IMR-90 (cell line): ENCODE measurements around the gene RAB8B. TPM values are rescaled to one million over a fixed set of nuclear protein-coding genes. Genes with fewer than 3 reads are reported as not detected.

Experiments
- ATAC-seq: fragments of 200-7000 bp; cut with Tn5 transposase; 2 replicates; pipeline ENCODE4 v1.9.1; 2020; ENCODE audit warnings: low read depth, mild to moderate bottlenecking, moderate library complexity
- BruUV-seq: library from RNA; stranded (reverse); fragments of 400-500 nt; replicated peaks from 2 replicates; lab custom pipeline; 2021; lab: Mats Ljungman, UMichigan
- CTCF ChIA-PET: fragments of 300-600 bp; formaldehyde crosslinking; extraction: SDS; loops from one replicate; lab custom pipeline; 2021; ENCODE audit warnings: antibody characterized with exemption; lab: Yijun Ruan, JAX
- POLR2A ChIA-PET: fragments of 300-600 bp; sonication (Branson Sonifier 250); formaldehyde crosslinking; loops from one replicate; lab custom pipeline; 2022; ENCODE audit warnings: antibody characterized with exemption; ENCODE audit not compliant: unreplicated experiment; lab: Charles Lee
- DNase-seq: peaks from one replicate; pipeline ENCODE4 v3.0.0; 2013
- H2AFZ ChIP-seq: replicated peaks from 2 replicates; pipeline ENCODE3; 2013; ENCODE audit warnings: low read length, mild to moderate bottlenecking; ENCODE audit not compliant: poor library complexity
- H2AK5ac ChIP-seq: 2 replicates; pipeline ENCODE4 v1.6.1; 2013; ENCODE audit warnings: low read depth, low read length, inconsistent platforms
- H2AK9ac ChIP-seq: replicated peaks from 2 replicates; pipeline ENCODE3; 2013; ENCODE audit warnings: mild to moderate bottlenecking, low read depth, low read length, moderate library complexity; ENCODE audit not compliant: poor library complexity
- H2BK120ac ChIP-seq: 2 replicates; pipeline ENCODE4 v1.6.1; 2013; ENCODE audit warnings: low read depth, low read length, inconsistent platforms
- H2BK15ac ChIP-seq: 3 replicates; pipeline ENCODE4 v1.6.1; 2013; ENCODE audit warnings: low read depth, low read length, inconsistent platforms
- H2BK20ac ChIP-seq: 2 replicates; pipeline ENCODE4 v1.6.1; 2013; ENCODE audit warnings: low read depth, mild to moderate bottlenecking, inconsistent platforms, low read length, moderate library complexity
- H2BK5ac ChIP-seq: 2 replicates; pipeline ENCODE4 v1.6.1; 2013; ENCODE audit warnings: mild to moderate bottlenecking, low read depth, low read length, inconsistent platforms; ENCODE audit not compliant: poor library complexity, severe bottlenecking
- H3K14ac ChIP-seq: replicated peaks from 2 replicates; pipeline ENCODE4 v1.6.1; 2013; ENCODE audit warnings: low read depth, low read length, inconsistent platforms
- H3K18ac ChIP-seq: 2 replicates; pipeline ENCODE4 v1.6.1; 2013; ENCODE audit warnings: low read depth, low read length, control low read depth
- H3K23ac ChIP-seq: 2 replicates; pipeline ENCODE4 v1.6.1; 2013; ENCODE audit warnings: low read depth, low read length, inconsistent platforms
- H3K27ac ChIP-seq: 2 replicates; pipeline ENCODE4 v1.5.1; 2013; ENCODE audit warnings: mild to moderate bottlenecking, control low read depth, low read length; ENCODE audit not compliant: insufficient read depth
- H3K27me3 ChIP-seq: 2 replicates; pipeline ENCODE4 v1.6.1; 2013; ENCODE audit warnings: low read length; ENCODE audit not compliant: control insufficient read depth, insufficient read depth
- H3K36me3 ChIP-seq: 2 replicates; pipeline ENCODE4 v1.6.1; 2013; ENCODE audit warnings: low read length, mixed read lengths; ENCODE audit not compliant: control insufficient read depth, insufficient read depth
- H3K4ac ChIP-seq: 2 replicates; pipeline ENCODE4 v1.6.1; 2013; ENCODE audit warnings: low read depth, low read length, inconsistent platforms
- H3K4me1 ChIP-seq: 2 replicates; pipeline ENCODE4 v1.6.1; 2013; ENCODE audit warnings: low read length, mixed read lengths; ENCODE audit not compliant: control insufficient read depth, insufficient read depth
- H3K4me2 ChIP-seq: 2 replicates; pipeline ENCODE4 v1.6.1; 2013; ENCODE audit warnings: low read depth, mild to moderate bottlenecking, control low read depth, low read length, moderate library complexity
- H3K4me3 ChIP-seq: 2 replicates; pipeline ENCODE4 v1.5.1; 2013; ENCODE audit warnings: low read depth, mild to moderate bottlenecking, control low read depth, low read length, moderate library complexity; ENCODE audit not compliant: insufficient read depth
- H3K56ac ChIP-seq: 2 replicates; pipeline ENCODE4 v1.6.1; 2013; ENCODE audit warnings: low read length, inconsistent platforms; ENCODE audit not compliant: insufficient read depth; ENCODE audit errors: extremely low read depth
- H3K79me1 ChIP-seq, 2 experiments: 2 replicates each; pipeline ENCODE4 v1.6.1; 2013; ENCODE audit warnings: low read length in 2 of 2, inconsistent platforms in 1 of 2, low read depth in 1 of 2
- H3K9ac ChIP-seq: 2 replicates; pipeline ENCODE4 v1.6.1; 2013; ENCODE audit warnings: low read depth, low read length, control low read depth
- H3K9me1 ChIP-seq: 2 replicates; pipeline ENCODE4 v1.6.1; 2013; ENCODE audit warnings: low read length, inconsistent platforms; ENCODE audit not compliant: insufficient read depth
- H3K9me3 ChIP-seq: 2 replicates; pipeline ENCODE4 v1.6.1; 2013; ENCODE audit warnings: low read length; ENCODE audit not compliant: control insufficient read depth, insufficient read depth
- H4K20me1 ChIP-seq: 2 replicates; pipeline ENCODE4 v1.6.1; 2013; ENCODE audit warnings: low read length, inconsistent platforms; ENCODE audit not compliant: insufficient read depth
- H4K5ac ChIP-seq: 2 replicates; pipeline ENCODE4 v1.6.1; 2013; ENCODE audit warnings: mild to moderate bottlenecking, low read depth, low read length, control low read depth
- H4K8ac ChIP-seq, 2 experiments: 2 replicates each; pipeline ENCODE4 v1.6.1; 2013; ENCODE audit warnings: low read depth in 2 of 2, low read length in 2 of 2, control low read depth in 1 of 2, inconsistent platforms in 1 of 2
- H4K91ac ChIP-seq: 2 replicates; pipeline ENCODE4 v1.6.1; 2013; ENCODE audit warnings: low read depth, low read length, inconsistent platforms; ENCODE audit not compliant: insufficient read depth
- FOS ChIP-seq: fragments of 150-350 bp; IDR thresholded peaks from 2 replicates; pipeline ENCODE4 v1.6.1; 2016; ENCODE audit warnings: low read depth, low read length
- MAFK ChIP-seq: IDR thresholded peaks from 2 replicates; pipeline ENCODE4 v1.6.1; 2012; ENCODE audit warnings: low read depth, low read length, improper control_type of control experiment
- MAZ ChIP-seq: IDR thresholded peaks from 2 replicates; pipeline ENCODE4 v1.6.1; 2012; ENCODE audit warnings: low read depth, mild to moderate bottlenecking, low read length, improper control_type of control experiment, moderate library complexity, borderline replicate concordance
- MXI1 ChIP-seq: IDR thresholded peaks from 2 replicates; pipeline ENCODE4 v1.6.1; 2012; ENCODE audit warnings: low read depth, mild to moderate bottlenecking, low read length, moderate library complexity, borderline replicate concordance
- NFE2L2 ChIP-seq: fragments of 150-350 bp; IDR thresholded peaks from 2 replicates; pipeline ENCODE4 v1.6.1; 2016; ENCODE audit warnings: low read depth, mild to moderate bottlenecking, low read length
- POLR2A ChIP-seq: IDR thresholded peaks from 2 replicates; pipeline ENCODE4 v1.6.1; 2012; ENCODE audit warnings: mild to moderate bottlenecking, low read depth, low read length
- RAD21 ChIP-seq: IDR thresholded peaks from 2 replicates; pipeline ENCODE4 v1.6.1; 2012; ENCODE audit warnings: low read length, improper control_type of control experiment
- RCOR1 ChIP-seq: IDR thresholded peaks from 2 replicates; pipeline ENCODE4 v1.6.1; 2012; ENCODE audit warnings: mild to moderate bottlenecking, low read length, improper control_type of control experiment; ENCODE audit not compliant: insufficient replicate concordance
- SMC3 ChIP-seq: fragments of 150-350 bp; IDR thresholded peaks from 2 replicates; pipeline ENCODE4 v1.6.1; 2016; ENCODE audit warnings: low read depth, mild to moderate bottlenecking, antibody characterized with exemption, low read length, moderate library complexity
- WGBS, 2 experiments: methylation state at CpG; one replicate each; pipeline versions ENCODE4 v1.1.5 to v1.1.7; 2013; ENCODE audit warnings: missing lambda C conversion rate in 2 of 2; ENCODE audit not compliant: insufficient read length in 1 of 2; ENCODE audit errors: extremely low coverage in 2 of 2; 5-methylcytosine and 5-hydroxymethylcytosine counted together
- dilution Hi-C: fragments of 300-500 bp; cut with HindIII; formaldehyde crosslinking; loops from one replicate; pipeline ENCODE4 v1.14.3; 2018; ENCODE audit warnings: low sequenced_read_pairs; ENCODE audit not compliant: unreplicated experiment
- in situ Hi-C: fragments of 300-500 bp; cut with MboI; formaldehyde crosslinking; loops from 3 replicates; pipeline ENCODE4 v1.14.3; 2019; ENCODE audit warnings: low sequenced_read_pairs, inconsistent platforms, mixed read lengths
- intact Hi-C: fragments of 100-400 bp; cut with micrococcal nuclease; formaldehyde crosslinking; loops from 2 replicates; pipeline ENCODE4 v1.10.0; 2022
- polyA plus RNA-seq, 3 experiments: library from polyadenylated mRNA; depleted of rRNA; stranded (reverse); fragments of >200 nt; gene quantifications; 2 replicates each; pipeline ENCODE4 v1.2.3, GENCODE V29; 2012; ENCODE audit warnings: low replicate concordance in 1 of 3
- total RNA-seq: library from RNA; depleted of rRNA; stranded (reverse); fragments of >200 nt; gene quantifications from 2 replicates; pipeline ENCODE4 v1.2.3, GENCODE V29; 2012
- TF ChIP-seq, protein P1 (sequence below): fragments of 150-350 bp; IDR thresholded peaks from 2 replicates; pipeline ENCODE4 v1.6.1; 2016; ENCODE audit warnings: low read depth, mild to moderate bottlenecking, low read length, moderate library complexity, borderline replicate concordance
- TF ChIP-seq, protein P2 (sequence below): conservative IDR thresholded peaks from 2 replicates; pipeline ENCODE4 v1.5.1; 2012; ENCODE audit warnings: mild to moderate bottlenecking, low read depth, low read length, improper control_type of control experiment
- TF ChIP-seq, protein P3 (sequence below): fragments of 150-350 bp; IDR thresholded peaks from 2 replicates; pipeline ENCODE4 v1.6.1; 2017; ENCODE audit warnings: mild to moderate bottlenecking, antibody characterized with exemption, low read length, low read depth

The RAB8B gene
- total and polyA plus RNA-seq, 2 of the 4 experiments (the other 2 are of a cell fraction): 19.4 to 29.4 TPM

DNA sequence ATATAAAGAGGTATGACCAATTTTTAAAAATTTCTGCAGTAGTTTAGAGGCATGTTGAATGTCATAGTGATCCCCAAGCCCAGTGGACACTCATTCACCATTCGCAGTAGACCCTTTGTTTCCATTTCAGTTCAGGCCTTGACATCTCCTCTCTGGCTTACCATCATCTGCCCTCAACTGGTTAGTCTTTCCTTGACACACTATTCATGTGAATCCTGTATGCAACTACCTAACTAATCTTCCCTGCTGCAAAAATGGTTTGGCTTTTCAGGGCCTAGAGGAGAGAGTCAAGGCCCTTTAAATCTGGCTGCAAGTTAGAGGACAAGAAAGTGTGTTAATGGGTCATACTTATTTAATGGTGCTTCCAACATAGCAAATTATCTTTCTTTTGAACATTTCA lies 98.9 kb downstream of the RAB8B start:
- Histone ChIP-seq H4K91ac (no peak overlapping the region), H2AFZ (no peak overlapping the region), H4K5ac (no peak overlapping the region), H2BK5ac (no peak overlapping the region), H3K4ac (no peak overlapping the region), H3K4me3 (no peak overlapping the region), H4K8ac (peak overlapping the region in 1 of 2 experiments; percentile 11; a peak in 1 of 4 replicates), H3K9ac (no peak overlapping the region), H2AK9ac (no peak overlapping the region), H3K18ac (no peak overlapping the region), H3K9me1 (peaks cover 10% of the 10 kb centered on the region), H2BK120ac (no peak overlapping the region), H3K27ac (no peak overlapping the region), H3K27me3 (no peaks in the 10 kb centered on the region), H4K20me1 (no peaks in the 10 kb centered on the region), H3K4me1 (peaks cover 2% of the 10 kb centered on the region; the same call in 1 of the 2 replicates), H3K4me2 (no peak overlapping the region), H2AK5ac (no peak overlapping the region), H3K56ac (no peak overlapping the region), H2BK20ac (peak overlapping the region; percentile 15; the same call in 1 of the 2 replicates), H3K23ac (no peak overlapping the region), H3K79me1 (peaks cover 5 to 18% of the 10 kb centered on the region in 2 experiments; a peak in 2 of 4 replicates), H3K14ac (no peak overlapping the region), H2BK15ac (no peak overlapping the region), H3K36me3 (peaks cover 10% of the 10 kb centered on the region), H3K9me3 (no peaks in the 10 kb centered on the region)
- no peak for DNase-seq
- ChIA-PET POLR2A (no interaction called here), CTCF (interaction anchor here (1.2 kb wide), 2 partner anchors 116 to 210 kb away, joined by 3 to 4 read pairs; no protein-coding TSS in a partner anchor)
- in situ Hi-C loops: loop anchor here (5.0 to 25.0 kb wide), 2 partner anchors 114 to 774 kb away; no protein-coding TSS in a partner anchor
- intact Hi-C loops: loop anchor here (1.0 to 5.0 kb wide), 4 partner anchors 114 to 312 kb away; partner anchors contain the start of gene USP3
- WGBS, 2 experiments: no CpG with 5 or more reads among the region's 1 CpG
- no TSS peak for BruUV-seq
- no peak for TF ChIP-seq FOS
- no peak for TF ChIP-seq NFE2L2
- TF ChIP-seq MAFK: no peak
- no peak for TF ChIP-seq MXI1
- no peak for TF ChIP-seq SMC3
- TF ChIP-seq, protein P1, sequence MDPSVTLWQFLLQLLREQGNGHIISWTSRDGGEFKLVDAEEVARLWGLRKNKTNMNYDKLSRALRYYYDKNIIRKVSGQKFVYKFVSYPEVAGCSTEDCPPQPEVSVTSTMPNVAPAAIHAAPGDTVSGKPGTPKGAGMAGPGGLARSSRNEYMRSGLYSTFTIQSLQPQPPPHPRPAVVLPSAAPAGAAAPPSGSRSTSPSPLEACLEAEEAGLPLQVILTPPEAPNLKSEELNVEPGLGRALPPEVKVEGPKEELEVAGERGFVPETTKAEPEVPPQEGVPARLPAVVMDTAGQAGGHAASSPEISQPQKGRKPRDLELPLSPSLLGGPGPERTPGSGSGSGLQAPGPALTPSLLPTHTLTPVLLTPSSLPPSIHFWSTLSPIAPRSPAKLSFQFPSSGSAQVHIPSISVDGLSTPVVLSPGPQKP: no peak
- no peak for TF ChIP-seq POLR2A
- no peak for TF ChIP-seq RAD21
- no peak for TF ChIP-seq MAZ
- no peak for TF ChIP-seq RCOR1
- TF ChIP-seq, protein P2, sequence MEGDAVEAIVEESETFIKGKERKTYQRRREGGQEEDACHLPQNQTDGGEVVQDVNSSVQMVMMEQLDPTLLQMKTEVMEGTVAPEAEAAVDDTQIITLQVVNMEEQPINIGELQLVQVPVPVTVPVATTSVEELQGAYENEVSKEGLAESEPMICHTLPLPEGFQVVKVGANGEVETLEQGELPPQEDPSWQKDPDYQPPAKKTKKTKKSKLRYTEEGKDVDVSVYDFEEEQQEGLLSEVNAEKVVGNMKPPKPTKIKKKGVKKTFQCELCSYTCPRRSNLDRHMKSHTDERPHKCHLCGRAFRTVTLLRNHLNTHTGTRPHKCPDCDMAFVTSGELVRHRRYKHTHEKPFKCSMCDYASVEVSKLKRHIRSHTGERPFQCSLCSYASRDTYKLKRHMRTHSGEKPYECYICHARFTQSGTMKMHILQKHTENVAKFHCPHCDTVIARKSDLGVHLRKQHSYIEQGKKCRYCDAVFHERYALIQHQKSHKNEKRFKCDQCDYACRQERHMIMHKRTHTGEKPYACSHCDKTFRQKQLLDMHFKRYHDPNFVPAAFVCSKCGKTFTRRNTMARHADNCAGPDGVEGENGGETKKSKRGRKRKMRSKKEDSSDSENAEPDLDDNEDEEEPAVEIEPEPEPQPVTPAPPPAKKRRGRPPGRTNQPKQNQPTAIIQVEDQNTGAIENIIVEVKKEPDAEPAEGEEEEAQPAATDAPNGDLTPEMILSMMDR: no peak
- TF ChIP-seq, protein P3, sequence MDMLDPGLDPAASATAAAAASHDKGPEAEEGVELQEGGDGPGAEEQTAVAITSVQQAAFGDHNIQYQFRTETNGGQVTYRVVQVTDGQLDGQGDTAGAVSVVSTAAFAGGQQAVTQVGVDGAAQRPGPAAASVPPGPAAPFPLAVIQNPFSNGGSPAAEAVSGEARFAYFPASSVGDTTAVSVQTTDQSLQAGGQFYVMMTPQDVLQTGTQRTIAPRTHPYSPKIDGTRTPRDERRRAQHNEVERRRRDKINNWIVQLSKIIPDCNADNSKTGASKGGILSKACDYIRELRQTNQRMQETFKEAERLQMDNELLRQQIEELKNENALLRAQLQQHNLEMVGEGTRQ: no peak
- ATAC-seq: no peak
- dilution Hi-C loops: no loop called here
